GM08714 (cell line): ENCODE data around the gene TBC1D24.

Experiments used
- H3K4me3 ChIP-seq: fragments of 200-500 bp; sonication (Bioruptor generic); 2 replicates; pipeline ENCODE4 v1.5.1; 2014; ENCODE audit warnings: mild to moderate bottlenecking, low read length, inconsistent platforms
- ZNF274 ChIP-seq: IDR thresholded peaks from 2 replicates; pipeline ENCODE4 v1.6.1; 2012; ENCODE audit warnings: mild to moderate bottlenecking, low read depth, low read length

The TBC1D24 gene

DNA sequence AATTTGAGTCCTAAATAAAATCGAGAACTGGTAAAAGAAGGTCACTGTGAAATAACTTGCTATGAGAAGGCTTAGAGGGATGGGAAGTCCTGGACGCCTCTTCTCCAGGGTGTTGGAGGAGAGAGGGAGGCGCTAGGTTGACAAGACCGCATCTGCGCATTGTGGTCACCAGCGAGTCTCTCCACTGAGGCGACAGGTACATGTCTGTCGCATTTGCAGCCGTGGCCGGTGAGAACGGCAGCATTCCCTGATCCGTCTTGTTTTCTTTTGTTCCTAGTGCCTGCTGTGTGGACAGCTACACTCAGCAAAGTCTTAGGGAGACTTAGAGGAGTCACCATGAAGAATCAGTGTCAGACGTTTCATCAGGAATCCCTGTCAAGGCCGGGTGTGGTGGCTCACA lies 30.8 kb downstream of the TBC1D24 start:
- H3K4me3 ChIP-seq, result no peak overlapping the region
- TF ChIP-seq ZNF274, result no peak

DNA sequence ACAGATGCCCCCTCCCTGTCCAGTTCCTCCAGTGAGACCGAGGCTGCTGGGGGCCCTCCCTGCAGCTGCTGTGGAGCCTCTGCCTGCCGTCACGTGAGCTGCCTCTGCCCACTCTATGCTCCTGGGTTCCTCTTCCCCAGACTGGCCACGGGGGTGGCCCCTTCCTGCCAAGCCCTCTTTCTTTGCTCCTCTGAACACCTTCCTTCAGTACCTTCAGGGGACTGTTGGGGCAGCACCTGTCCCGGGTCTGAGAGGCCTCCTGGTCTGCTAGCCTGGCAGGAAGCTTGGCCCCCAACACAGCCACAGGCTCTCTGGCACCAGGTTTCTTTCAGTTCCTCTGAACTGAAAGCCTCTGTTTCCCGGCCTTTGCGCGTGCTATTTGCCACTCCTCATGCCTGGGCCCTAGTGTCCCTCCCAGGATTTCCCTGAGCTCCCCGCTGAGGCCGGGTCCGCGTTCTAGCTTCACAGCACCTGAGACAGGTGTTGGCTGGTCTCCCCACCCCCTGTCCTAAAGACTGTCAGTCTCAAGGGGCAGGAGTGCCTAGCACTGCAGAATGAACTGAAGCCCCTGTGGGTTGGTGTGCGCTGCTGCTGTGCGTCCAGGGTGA lies 32.2 kb downstream of the TBC1D24 start:
- no peak for TF ChIP-seq ZNF274
- no peak overlapping the region for H3K4me3 ChIP-seq

DNA sequence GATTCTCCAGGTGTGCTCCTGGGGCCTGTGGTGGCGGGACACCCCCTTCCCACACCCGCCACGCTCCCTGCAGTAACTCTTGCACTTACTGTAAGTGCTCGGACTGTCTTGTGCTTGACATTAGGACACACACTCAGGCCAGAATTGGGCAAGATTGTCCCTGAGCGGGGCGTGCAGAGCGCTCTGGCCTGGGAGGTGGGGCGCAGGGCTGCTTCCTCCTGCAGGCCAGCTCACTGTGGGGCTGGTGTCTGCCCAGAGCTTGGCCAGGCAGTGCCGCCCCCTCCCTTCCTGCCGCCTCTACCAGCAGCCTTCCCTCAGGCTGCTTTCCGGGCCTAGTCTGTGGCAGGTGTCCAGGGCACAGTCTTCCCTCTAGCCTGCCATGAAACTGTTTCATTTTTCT lies 32.7 kb downstream of the TBC1D24 start:
- H3K4me3 ChIP-seq, result no peak overlapping the region

DNA sequence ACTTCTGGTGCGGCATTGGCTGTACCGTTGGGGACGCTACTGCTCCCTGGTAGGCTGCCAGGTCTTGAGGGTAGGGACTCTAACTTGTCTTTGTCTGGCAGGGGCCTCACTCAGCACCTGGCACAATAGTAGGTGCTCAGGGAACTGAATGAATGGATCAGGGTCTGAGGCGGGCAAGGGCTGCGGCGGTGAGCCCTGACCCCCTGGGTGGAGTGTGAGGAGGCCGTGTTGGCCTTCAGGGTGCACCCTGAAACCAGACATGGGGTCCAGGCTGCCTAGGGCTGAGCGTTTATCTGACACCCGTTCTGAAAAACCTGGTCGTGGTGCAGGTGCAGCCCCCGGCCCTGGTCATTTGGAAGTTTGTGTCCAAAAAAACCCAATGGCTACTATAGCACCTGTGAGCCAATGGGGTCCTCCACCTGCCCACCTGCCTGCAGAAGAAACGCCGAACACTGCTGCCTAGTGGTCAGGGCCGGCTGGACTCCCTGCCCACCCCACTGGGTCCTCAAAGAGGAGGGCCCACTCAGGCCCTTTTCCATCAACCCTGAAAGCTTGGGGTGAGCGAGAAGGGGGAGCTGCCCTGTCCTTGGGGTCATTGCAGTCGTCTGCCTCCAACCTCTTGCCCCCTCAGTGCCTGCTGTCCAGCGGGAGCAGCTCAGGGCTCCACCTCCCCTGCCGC lies 33.9 kb downstream of the TBC1D24 start:
- no peak for TF ChIP-seq ZNF274
- H3K4me3 ChIP-seq, result no peak overlapping the region

More for the DNA sequence above, 32.7 kb downstream of the TBC1D24 start:
- TF ChIP-seq ZNF274, result no peak

DNA sequence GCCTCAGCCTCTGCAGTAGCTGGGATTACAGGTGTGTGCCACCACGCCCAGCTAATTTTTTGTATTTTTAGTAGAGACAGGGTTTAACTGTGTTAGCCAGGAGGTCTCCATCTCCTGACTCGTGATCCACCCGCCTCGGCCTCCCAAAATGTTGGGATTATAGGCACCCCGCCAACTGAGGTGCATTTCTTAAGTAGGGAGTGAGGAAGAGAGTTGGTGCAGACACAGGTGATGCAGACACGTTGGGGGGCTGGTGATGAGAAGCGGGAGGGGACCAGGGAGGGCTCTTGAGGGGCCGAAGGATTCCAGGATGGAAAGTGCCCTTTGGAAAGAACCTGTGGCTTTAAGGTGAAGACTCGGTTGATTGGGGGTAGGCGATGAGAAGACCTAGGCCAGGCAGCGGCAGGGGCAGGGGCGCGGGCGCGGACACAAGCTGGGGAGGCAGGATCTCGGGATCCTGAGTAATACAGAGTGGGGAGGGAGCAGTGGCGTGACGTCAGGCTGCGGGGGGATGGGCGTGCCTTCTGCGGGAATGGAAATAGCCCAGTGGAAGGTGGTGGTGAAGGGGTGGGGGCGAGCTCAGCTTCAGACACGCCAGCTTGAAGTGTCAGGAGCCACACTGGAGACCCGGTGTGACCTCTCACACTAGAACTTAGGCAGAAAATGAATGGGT lies 36.3 kb downstream of the TBC1D24 start:
- no peak for TF ChIP-seq ZNF274
- H3K4me3 ChIP-seq, result no peak overlapping the region

DNA sequence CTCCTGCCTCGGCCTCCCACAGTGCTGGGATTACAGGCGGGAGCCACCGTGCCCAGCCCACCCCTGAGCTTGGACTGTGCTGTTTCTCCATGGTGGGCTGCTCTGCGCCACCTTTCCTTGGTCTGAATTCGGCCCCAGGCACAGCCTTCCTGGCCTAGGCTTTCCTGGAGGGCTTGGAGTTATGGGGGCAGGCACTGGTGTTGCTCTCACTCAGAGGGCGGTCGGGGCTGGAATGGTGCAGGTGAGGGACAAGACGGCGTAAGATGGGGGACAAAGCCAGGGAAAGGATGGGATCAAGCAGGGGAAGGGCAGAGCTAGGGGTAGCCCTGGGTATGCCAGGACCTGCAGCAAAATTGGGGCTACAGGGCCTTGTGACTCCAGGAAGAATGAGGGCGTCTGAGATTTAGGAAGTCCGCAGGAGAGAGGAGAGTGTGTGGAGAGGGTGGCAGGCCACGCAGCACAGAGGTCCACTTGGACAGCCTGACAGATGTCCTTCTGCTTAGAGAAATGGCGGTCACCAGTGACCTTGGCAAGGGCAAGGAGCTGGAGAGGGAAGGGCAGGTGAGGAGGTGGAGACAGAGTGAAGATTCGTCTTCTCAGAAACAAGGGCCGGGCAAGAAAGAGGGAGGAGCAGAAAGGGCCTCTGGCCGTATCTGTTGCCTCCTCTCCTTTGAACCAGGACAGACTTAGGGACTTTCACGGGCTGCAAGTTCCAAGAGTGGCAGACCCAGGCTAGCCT lies 37.2 kb downstream of the TBC1D24 start:
- TF ChIP-seq ZNF274, result no peak
- H3K4me3 ChIP-seq, result no peak overlapping the region

DNA sequence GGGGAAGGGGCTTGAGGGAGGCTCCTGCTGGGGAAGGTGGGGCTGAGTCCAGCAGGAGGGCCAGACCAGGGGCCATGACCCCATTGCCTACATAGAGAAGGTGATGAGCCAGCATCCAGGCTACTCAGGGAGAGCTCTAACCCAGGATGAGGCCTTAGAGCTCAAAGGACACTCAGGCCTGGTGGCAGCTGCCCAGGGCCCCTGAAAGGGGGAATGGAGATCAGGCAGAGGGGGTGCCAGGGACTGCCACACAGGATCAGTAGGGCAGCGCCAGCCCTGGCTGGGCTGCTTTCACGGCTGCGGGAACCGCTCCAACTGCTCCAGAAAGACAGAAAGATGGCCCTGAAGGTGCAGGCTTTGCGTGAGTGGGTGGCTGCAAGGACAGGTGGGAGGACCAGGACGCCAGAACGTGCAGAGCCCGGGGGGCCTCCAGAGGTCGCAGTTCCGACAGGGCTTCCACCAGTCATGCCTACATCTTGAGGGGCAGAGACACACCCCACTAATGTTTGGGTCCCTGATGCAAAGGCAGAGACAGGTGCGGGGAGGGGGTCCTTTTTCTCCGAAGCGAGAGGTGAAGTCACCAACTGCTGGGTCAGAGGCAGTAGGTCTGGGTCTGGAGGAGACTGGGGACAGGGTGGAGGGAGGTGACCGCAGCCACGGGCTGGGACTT lies 37.9 kb downstream of the TBC1D24 start:
- TF ChIP-seq ZNF274, result no peak
- peak overlapping the region; percentile 21; the same call in 1 of the 2 replicates for H3K4me3 ChIP-seq

DNA sequence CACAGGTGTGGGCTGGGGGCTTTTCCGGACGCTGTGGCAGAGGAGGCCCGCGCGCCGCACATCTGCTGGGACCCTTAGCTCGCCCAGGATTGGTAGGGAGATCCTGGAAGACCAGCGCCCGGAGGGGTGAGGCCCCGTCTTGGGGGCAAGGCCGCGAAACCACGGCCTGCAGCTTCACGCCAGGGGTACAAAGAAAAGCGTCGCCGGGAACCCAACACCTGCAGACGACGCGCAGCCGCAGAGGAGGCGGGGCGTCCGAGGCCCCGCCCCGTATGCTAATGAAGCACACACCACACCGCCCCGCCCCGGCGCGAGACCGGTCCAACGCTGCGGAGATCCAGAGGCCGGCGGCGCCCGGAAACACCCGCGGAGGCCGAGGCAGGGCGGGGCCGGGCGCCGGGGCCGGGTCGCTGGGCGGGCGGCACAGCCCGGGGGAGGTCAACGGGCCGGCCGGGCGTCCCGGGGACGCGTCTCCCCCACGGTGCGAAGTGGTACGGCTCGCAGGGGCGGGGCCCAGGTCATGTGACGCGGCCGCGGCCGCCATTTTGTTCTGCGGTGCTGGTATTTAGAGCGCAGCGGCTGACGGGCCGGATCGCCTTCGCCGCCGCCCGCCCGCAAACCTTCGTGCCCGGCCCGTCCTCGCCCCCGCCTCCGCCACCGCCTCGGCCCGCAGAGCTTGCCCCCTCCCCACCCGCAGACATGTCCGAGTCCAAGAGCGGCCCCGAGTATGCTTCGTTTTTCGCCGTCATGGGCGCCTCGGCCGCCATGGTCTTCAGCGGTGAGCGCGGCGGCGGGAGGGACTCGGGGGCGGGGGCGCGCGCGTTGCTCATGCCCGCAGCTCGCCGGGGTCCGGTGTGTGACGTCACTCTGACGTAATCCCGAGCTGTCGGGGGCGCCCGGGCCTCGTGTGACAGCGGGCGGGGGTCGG lies 38.7 kb downstream of the TBC1D24 start, which contains the start of gene ATP6V0C:
ATP6V0C (plus strand) TSS at position 548 of the 928 bp plus-strand sequence; CDS start at position 700, 152 bp downstream.
- H3K4me3 ChIP-seq, result peak within 1 kb of the TSS; percentile 73
- no peak for TF ChIP-seq ZNF274

DNA sequence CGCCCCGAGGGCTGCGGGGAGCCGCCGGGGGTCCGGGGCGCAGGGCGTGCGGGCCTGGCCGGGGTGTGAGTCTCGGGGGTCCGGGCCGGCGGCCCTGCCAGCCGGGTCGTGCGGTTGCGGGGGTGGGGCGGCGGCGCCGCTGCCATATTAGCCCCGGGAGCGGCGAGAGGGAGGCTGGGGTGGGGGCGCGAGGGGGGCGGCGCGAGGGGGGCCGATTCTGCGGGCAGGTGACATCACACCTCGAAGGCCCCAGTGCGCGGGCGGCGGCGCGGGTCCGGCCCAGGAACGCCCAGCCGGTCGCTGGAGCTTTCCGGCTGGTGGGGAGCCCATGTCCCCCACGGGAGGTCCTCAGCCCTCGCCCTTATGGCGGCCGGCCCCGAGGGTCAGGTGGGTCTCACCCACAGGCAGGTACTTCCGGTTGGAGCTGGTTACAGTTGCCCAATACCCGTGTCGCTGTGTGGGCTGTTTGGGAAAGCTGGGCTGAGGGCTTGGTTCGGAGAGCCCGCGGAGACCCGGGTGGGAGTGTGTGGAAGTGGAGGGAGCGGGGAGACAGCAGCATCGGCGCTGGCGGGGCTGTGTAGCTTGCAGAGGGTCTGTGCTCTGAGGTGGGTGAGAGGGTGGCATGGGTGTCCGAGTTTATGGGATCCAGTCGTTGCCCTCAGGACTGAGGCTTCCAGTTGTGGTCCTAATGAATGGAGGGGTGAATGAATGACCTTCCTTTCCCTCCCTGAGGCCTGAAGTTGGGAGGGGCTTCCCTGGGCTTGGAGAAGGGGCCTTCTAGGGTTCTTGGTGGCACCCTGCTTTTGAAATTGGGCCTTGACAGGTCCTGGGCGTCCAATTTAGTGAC lies 39.6 kb downstream of the TBC1D24 start:
- H3K4me3 ChIP-seq, result peak overlapping the region; percentile 73
- no peak for TF ChIP-seq ZNF274

DNA sequence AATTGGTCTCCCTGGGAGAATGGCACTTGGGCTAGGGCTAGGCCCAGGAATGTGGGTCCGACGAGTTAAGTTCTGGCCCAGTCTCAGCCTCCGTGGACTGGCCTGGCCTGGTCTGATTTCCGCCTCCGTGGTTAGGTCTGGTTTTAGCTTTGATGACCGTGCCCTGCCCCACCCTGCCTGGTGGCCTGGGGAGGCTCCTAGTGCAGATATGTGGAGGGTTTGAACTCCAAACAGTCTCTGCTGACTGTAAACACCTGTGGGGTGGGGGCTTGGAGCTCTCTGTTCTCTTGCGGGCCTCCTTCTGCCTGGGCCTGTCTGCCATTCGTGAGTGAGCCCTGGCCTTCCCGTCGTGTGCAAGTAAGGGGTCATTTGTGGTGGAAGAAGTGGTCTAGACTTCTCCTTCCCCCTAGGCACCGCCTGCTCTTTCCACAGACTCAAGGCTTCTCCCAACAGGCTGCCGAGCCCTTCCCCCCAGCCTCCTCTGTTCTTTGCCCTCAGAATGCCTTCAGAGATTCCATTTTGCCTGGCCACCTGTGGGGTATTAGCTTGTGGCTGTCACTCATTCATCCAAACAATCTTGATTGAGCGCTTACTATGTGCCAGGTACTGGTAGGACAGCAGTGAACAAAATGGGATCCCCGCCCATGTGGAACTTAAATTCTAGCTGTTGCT lies 40.4 kb downstream of the TBC1D24 start:
- peak overlapping the region; percentile 73 for H3K4me3 ChIP-seq
- no peak for TF ChIP-seq ZNF274

DNA sequence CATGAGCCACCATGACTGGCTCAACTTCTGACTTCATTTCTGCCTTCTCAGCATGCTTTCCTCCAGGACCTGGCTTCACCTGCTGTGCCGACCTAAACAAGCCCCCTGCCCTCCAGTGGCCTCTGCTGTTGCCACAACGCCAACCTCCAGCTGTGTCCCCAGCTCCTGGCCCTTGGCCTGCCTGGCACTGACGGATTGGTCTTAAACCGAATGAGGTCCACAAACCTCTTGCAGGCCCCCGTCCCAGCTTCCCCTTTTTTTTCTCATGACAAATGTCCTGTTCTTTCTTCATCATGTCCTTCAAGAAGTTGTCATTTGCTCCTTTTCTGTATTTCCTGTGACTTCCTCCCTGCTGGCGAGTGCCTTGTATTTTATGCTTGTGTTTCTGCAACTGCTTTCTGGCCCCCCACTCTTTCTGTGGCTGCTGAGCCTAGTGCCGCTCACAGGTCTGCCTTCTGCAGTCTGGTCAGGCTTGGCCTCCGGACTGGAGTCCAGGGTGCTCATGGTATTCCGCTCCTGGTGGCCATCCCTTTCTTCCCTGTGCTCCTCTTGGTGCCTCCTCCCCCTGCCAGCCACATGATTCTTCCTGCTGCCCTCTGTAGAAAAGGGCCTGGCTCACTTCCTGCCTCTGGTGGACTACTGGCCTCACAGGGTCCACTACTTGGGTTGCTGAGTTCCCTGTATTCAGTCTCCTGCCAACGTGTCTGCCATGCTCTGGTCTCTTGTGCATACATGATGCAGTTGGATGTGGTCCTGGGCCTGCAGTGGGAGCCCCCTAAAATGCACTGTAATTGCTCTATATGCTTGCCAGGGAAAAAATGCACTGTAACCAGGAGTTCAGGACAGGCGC lies 41.7 kb downstream of the TBC1D24 start:
- no peak for TF ChIP-seq ZNF274
- no peak overlapping the region for H3K4me3 ChIP-seq
